Bronchial epithelial cell (primary cell): Measurements from ENCODE around the gene DNAJB8. TPM values are rescaled to one million over a fixed set of nuclear protein-coding genes. Genes with fewer than 3 reads are reported as not detected.

ENCODE experiments used
- DNase-seq: peaks from one replicate; pipeline ENCODE4 v3.0.0-alpha.2; 2010; ENCODE audit warnings: low read depth
- FAIRE-seq: peaks from 2 replicates; lab custom pipeline; 2011; peaks lifted over from hg19 to GRCh38; lab: Jason Lieb, UNC
- H3K27me3 ChIP-seq: 2 replicates; pipeline ENCODE4 v1.5.1; 2011; ENCODE audit warnings: low read length; ENCODE audit not compliant: control insufficient read depth, insufficient read depth
- H3K36me3 ChIP-seq: 2 replicates; pipeline ENCODE4 v1.5.1; 2011; ENCODE audit warnings: low read length; ENCODE audit not compliant: control insufficient read depth, insufficient read depth
- H3K4me3 ChIP-seq: 2 replicates; pipeline ENCODE4 v1.5.1; 2011; ENCODE audit warnings: mild to moderate bottlenecking, low read depth, low read length, control low read depth
- CTCF ChIP-seq: IDR thresholded peaks from 2 replicates; pipeline ENCODE4 v1.5.1; 2011; ENCODE audit warnings: mild to moderate bottlenecking, moderate library complexity, low read length, control low read depth, inconsistent platforms; ENCODE audit not compliant: insufficient read depth, severe bottlenecking
- total RNA-seq: library from RNA; depleted of rRNA; stranded (reverse); fragments of >200 nt; gene quantifications from 2 replicates; pipeline ENCODE4 v1.2.1, GENCODE V29; 2014

DNAJB8 gene
- total RNA-seq, 1 donor from 2014 or later: not detected

DNA sequence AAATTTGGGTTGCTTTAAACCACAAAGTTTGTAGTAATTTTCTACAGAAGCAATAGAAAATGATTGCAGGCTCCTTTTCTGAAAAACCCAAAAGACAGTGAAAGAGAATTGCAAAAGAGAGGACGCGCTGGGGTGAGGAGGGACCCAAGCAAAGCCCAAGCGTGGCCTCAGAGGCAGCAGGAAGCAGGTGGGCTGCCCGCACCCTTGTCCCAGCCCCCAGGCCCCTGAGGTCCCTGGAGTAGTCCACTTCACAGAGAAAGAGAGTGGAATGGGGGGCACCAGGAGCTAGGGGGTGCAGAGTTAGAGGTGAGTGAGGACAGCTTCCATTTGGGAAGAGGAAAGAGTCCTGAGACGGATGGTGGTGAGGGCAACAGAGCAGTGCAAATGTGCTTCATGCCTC is 11.6 kb downstream of the DNAJB8 start:
- FAIRE-seq: no peak
- peaks cover 14% of the 10 kb centered on the region for H3K27me3 ChIP-seq
- no peak for TF ChIP-seq CTCF
- no peaks in the 10 kb centered on the region for H3K36me3 ChIP-seq
- DNase-seq: no peak
- no peak overlapping the region for H3K4me3 ChIP-seq

DNA sequence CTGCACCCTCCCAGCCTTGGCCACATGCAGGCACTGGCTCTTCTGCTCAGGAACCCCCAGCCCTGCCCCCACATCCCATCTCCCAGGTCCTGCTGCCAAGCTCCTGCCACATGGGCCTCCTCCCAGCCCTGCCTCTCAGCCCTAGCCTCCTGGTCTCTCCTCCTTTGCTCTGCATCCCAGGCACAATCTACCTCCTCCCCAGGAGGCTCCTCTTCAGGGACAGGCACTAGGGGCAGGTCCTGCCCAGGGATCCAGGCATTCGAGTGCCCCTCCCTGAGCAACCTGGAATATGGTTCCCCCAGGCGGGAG is 12.4 kb downstream of the DNAJB8 start:
- Histone ChIP-seq H3K36me3 (no peaks in the 10 kb centered on the region), H3K27me3 (peaks cover 13% of the 10 kb centered on the region), H3K4me3 (no peak overlapping the region)
- TF ChIP-seq CTCF: no peak
- DNase-seq (no peak), FAIRE-seq (no peak)

DNA sequence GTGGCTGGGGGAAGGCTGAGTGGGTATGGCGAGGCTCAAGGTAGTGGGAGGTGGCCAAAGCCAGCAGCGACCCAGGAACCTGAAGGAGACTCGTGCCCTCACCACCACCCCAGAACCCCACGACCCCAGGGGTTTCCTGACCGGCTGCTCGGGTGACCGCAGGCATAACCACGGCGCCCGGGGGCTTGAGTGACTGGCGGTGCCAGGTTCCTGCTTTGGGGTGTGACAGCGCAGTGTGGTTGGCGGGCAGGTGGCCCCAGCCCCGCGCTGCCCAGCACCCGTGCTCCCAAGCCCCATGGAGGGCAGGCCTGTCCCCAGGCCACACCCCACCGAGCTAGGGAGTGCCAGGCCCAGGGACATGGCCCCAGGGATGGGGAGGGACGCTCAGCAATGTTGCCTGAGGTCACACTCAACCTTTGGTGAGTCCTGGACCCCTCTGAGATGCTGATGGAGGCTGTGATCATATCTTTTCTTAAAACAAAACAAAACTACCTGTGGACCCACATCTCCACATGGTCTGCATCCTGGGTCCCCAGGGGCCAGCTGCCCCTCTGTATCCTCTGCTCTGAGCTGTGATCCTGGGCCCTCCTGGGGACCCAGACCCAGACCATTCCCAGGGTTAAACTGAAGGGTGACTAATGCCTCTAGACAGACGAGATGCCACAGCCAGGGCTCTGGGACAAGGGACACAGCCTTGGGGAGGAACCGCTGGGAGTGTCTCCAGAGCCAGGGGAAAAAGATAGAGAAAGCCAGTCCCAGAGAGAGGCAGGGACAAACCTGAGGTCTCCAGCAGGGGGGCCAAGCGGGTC is 13.0 kb downstream of the DNAJB8 start:
- Histone ChIP-seq H3K27me3 (peaks cover 13% of the 10 kb centered on the region), H3K4me3 (no peak overlapping the region), H3K36me3 (no peaks in the 10 kb centered on the region)
- DNase-seq: no peak
- TF ChIP-seq CTCF: no peak
- no peak for FAIRE-seq

- DNase-seq (no peak), FAIRE-seq (no peak)
- TF ChIP-seq CTCF: no peak
- Histone ChIP-seq H3K4me3 (no peak overlapping the region), H3K36me3 (no peaks in the 10 kb centered on the region), H3K27me3 (peaks cover 11% of the 10 kb centered on the region)
These were observed 13.9 kb downstream of the DNAJB8 start for GRCh38 chr3:128452678-128453275.

GRCh38 chr3:128452120-128452519 is 14.6 kb downstream of the DNAJB8 start:
- Histone ChIP-seq H3K4me3 (no peak overlapping the region), H3K36me3 (no peaks in the 10 kb centered on the region), H3K27me3 (peaks cover 11% of the 10 kb centered on the region)
- DNase-seq: no peak
- no peak for TF ChIP-seq CTCF
- no peak for FAIRE-seq
